SK-N-SH treated with all-trans-retinoic acid at 6 μM for 48 hours (cell line): ENCODE data around the gene DDI2.

Experiments
- ARNTL ChIP-seq: fragments of 450-650 bp; formaldehyde crosslinking; IDR thresholded peaks from 2 replicates; pipeline ENCODE4 v1.5.0; 2020; ENCODE audit warnings: low read depth, mild to moderate bottlenecking, moderate library complexity, borderline replicate concordance
- BACH2 ChIP-seq: fragments of 250-450 bp; sonication (Bioruptor Pico); IDR thresholded peaks from 2 replicates; pipeline ENCODE4 v1.9.0; 2021; ENCODE audit warnings: mild to moderate bottlenecking, borderline replicate concordance
- CREB5 ChIP-seq: fragments of 250-450 bp; sonication (Bioruptor Pico); IDR thresholded peaks from 2 replicates; pipeline ENCODE4 v1.5.1; 2020; ENCODE audit warnings: low read depth, mild to moderate bottlenecking, moderate library complexity
- ZFP3 ChIP-seq: fragments of 250-450 bp; sonication (Bioruptor Pico); IDR thresholded peaks from 2 replicates; pipeline ENCODE4 v1.5.0; 2020; ENCODE audit warnings: mild to moderate bottlenecking, moderate library complexity
- ZNF70 ChIP-seq: fragments of 450-650 bp; formaldehyde crosslinking; IDR thresholded peaks from 2 replicates; pipeline ENCODE4 v1.5.0; 2020; ENCODE audit warnings: mild to moderate bottlenecking, moderate library complexity

- TF ChIP-seq CREB5 (no peak), ZNF70 (CRISPR knock-in tag) (no peak), BACH2 (CRISPR knock-in tag) (no peak), ZFP3 (CRISPR knock-in tag) (no peak), ARNTL (CRISPR knock-in tag) (no peak)
Measured at GRCh38 chr1:15674386-15675159, 57.3 kb downstream of the DDI2 start.
